PC-9 (cell line): ENCODE results near the gene CLEC9A. TPM values are rescaled to one million over a fixed set of nuclear protein-coding genes. Genes with fewer than 3 reads are reported as not detected.

Experiments
- Bru-seq: library from RNA; stranded (reverse); fragments of 400-500 nt; gene quantifications from one replicate; lab custom pipeline; 2021; lab: Mats Ljungman, UMichigan
- BruChase-seq, 2 experiments: library from RNA; stranded (reverse); fragments of 400-500 nt; gene quantifications; one replicate each; lab custom pipeline; 2021; lab: Mats Ljungman, UMichigan
- BruUV-seq: library from RNA; stranded (reverse); fragments of 400-500 nt; replicated peaks from 2 replicates; lab custom pipeline; 2021; lab: Mats Ljungman, UMichigan
- CTCF ChIA-PET: fragments of 300-600 bp; sonication (Branson Sonifier 250); formaldehyde crosslinking; loops from one replicate; lab custom pipeline; 2022; ENCODE audit warnings: antibody characterized with exemption; lab: Charles Lee
- POLR2A ChIA-PET: fragments of 300-600 bp; sonication (Branson Sonifier 250); formaldehyde crosslinking; loops from one replicate; lab custom pipeline; 2022; ENCODE audit warnings: antibody characterized with exemption; ENCODE audit not compliant: unreplicated experiment; lab: Charles Lee
- DNase-seq, 2 experiments: peaks; one replicate each; pipeline versions ENCODE4 v3.0.0 to v3.0.0-alpha.2; 2015 to 2022; ENCODE audit warnings: mixed read lengths in 1 of 2
- H2AFZ ChIP-seq: fragments of 200-600 bp; sonication (generic); 2 replicates; pipeline ENCODE4 v1.8.1; 2017; ENCODE audit warnings: antibody characterized with exemption
- H3F3A ChIP-seq: fragments of 200-600 bp; sonication (generic); 2 replicates; pipeline ENCODE4 v1.8.1; 2017; ENCODE audit warnings: antibody characterized with exemption, mild to moderate bottlenecking, low read depth; ENCODE audit not compliant: insufficient read depth
- H3K27ac ChIP-seq: fragments of 200-600 bp; sonication (generic); 2 replicates; pipeline ENCODE4 v1.6.1; 2016; ENCODE audit warnings: mixed run types
- H3K27me3 ChIP-seq: fragments of 200-600 bp; sonication (generic); 2 replicates; pipeline ENCODE4 v1.6.1; 2016; ENCODE audit warnings: low read depth, mixed run types; ENCODE audit not compliant: insufficient read depth
- H3K36me3 ChIP-seq: fragments of 200-600 bp; sonication (generic); 2 replicates; pipeline ENCODE4 v1.6.1; 2016; ENCODE audit warnings: low read depth, mixed run types
- H3K4me1 ChIP-seq: fragments of 200-600 bp; sonication (generic); replicated peaks from 2 replicates; pipeline ENCODE4 v1.6.1; 2016; ENCODE audit warnings: mixed run types; ENCODE audit not compliant: insufficient read depth
- H3K4me2 ChIP-seq: fragments of 200-600 bp; sonication (generic); 2 replicates; pipeline ENCODE4 v1.6.1; 2017; ENCODE audit warnings: mixed run types
- H3K4me3 ChIP-seq: fragments of 200-600 bp; sonication (generic); 2 replicates; pipeline ENCODE4 v1.6.1; 2016; ENCODE audit warnings: mixed run types
- H3K79me2 ChIP-seq: fragments of 200-600 bp; sonication (generic); 2 replicates; pipeline ENCODE4 v1.6.1; 2017; ENCODE audit warnings: low read depth, mixed run types
- H3K9me2 ChIP-seq: fragments of 200-600 bp; sonication (generic); 2 replicates; pipeline ENCODE4 v1.8.1; 2017; ENCODE audit warnings: mild to moderate bottlenecking; ENCODE audit not compliant: insufficient read depth
- H3K9me3 ChIP-seq: fragments of 200-600 bp; sonication (generic); 2 replicates; pipeline ENCODE4 v1.8.1; 2016; ENCODE audit warnings: low read depth; ENCODE audit not compliant: insufficient read depth
- H4K20me1 ChIP-seq: fragments of 200-600 bp; sonication (generic); 2 replicates; pipeline ENCODE4 v1.8.1; 2017; ENCODE audit not compliant: insufficient read depth
- EZH2 ChIP-seq: fragments of 200-600 bp; sonication (generic); IDR thresholded peaks from 2 replicates; pipeline ENCODE4 v1.8.0; 2017; ENCODE audit warnings: antibody characterized with exemption, low read depth
- intact Hi-C: fragments of 100-400 bp; cut with micrococcal nuclease; formaldehyde crosslinking; loops from one replicate; pipeline ENCODE4 v1.10.0; 2022; ENCODE audit not compliant: unreplicated experiment
- long read RNA-seq: library from polyadenylated mRNA; stranded (forward); transcript quantifications from one replicate; pipeline ENCODE4 v2.0.0, GENCODE V29; 2022
- total RNA-seq: library from RNA; stranded (reverse); gene quantifications from 2 replicates; pipeline ENCODE4 v1.2.3, GENCODE V29; 2021
- TF ChIP-seq, protein P1 (sequence below): fragments of 200-600 bp; sonication (generic); conservative IDR thresholded peaks from 2 replicates; pipeline ENCODE4 v1.6.1; 2017; ENCODE audit warnings: mixed run types, antibody characterized with exemption, mild to moderate bottlenecking, moderate library complexity

Gene CLEC9A
- total RNA-seq (not detected in 2 replicates), Bru-seq, nascent RNA (not detected), BruChase-seq, experiment 1, labeled RNA remaining after a 2-hour chase (percentile 6 among the genes with signal in this experiment), BruChase-seq, experiment 2, labeled RNA remaining after a 6-hour chase (not detected)
- long read RNA-seq, result 0 reads

DNA sequence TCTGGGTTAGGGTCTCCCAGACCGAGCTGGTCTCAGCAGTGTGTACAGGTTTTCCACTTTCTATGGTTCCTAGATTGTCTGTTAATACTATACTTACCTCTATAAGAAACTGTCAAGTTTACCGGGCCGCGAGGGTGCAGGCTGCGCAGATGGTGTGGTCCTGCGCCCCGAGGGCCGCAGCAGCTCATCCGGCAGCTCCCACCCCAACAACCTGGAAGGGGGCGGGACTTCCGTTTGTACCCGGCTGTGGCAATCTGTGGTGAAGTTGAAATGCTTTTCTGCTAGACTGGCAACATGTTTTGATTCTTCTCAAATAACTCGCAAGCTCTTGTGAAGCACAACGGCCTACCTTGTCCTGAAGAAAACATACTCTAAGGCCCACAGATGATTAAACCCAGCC lies at the start of gene CLEC9A:
Gene CLEC9A, plus strand, starts transcription at position 237 of the 400 bp plus-strand sequence. CDS start 22,006 bp downstream, outside the sequence.
- TF ChIP-seq, protein P1, sequence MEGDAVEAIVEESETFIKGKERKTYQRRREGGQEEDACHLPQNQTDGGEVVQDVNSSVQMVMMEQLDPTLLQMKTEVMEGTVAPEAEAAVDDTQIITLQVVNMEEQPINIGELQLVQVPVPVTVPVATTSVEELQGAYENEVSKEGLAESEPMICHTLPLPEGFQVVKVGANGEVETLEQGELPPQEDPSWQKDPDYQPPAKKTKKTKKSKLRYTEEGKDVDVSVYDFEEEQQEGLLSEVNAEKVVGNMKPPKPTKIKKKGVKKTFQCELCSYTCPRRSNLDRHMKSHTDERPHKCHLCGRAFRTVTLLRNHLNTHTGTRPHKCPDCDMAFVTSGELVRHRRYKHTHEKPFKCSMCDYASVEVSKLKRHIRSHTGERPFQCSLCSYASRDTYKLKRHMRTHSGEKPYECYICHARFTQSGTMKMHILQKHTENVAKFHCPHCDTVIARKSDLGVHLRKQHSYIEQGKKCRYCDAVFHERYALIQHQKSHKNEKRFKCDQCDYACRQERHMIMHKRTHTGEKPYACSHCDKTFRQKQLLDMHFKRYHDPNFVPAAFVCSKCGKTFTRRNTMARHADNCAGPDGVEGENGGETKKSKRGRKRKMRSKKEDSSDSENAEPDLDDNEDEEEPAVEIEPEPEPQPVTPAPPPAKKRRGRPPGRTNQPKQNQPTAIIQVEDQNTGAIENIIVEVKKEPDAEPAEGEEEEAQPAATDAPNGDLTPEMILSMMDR, result no peak
- intact Hi-C loops, result loop anchor here (5.0 to 10.0 kb wide), 4 partner anchors 184 to 724 kb away; partner anchors contain the start of genes GABARAPL1 and STYK1
- ChIA-PET CTCF (no interaction called here), POLR2A (no interaction called here)
- 0 out of 2 replicates have a peak within 1 kb of the TSS, but pooled peaks have one; percentile 55 for H2AFZ ChIP-seq
- H3K27me3 ChIP-seq, result no peaks in the 10 kb centered on the region
- H3F3A ChIP-seq, result no peaks in the 10 kb centered on the region
- H3K36me3 ChIP-seq, result no peaks in the 10 kb centered on the region
- H3K9me3 ChIP-seq, result peaks cover 8% of the 10 kb centered on the region; the same call in 1 of the 2 replicates
- no peak within 1 kb of the TSS for H3K27ac ChIP-seq
- H3K4me2 ChIP-seq, result no peak within 1 kb of the TSS
- H3K4me1 ChIP-seq, result no peaks in the 10 kb centered on the region
- no peaks in the 10 kb centered on the region for H3K9me2 ChIP-seq
- H3K79me2 ChIP-seq, result no peaks in the 10 kb centered on the region
- no peak for DNase-seq
- H3K4me3 ChIP-seq, result no peak within 1 kb of the TSS
- no TSS peak for BruUV-seq
- no peaks in the 10 kb centered on the region for H4K20me1 ChIP-seq

- intact Hi-C loops, result no loop called here
- BruUV-seq, result no TSS peak
- no peak overlapping the region for H2AFZ ChIP-seq
- POLR2A ChIA-PET, result no interaction called here
- H3K4me2 ChIP-seq, result no peak overlapping the region
- no peaks in the 10 kb centered on the region for H3K9me3 ChIP-seq
- no peaks in the 10 kb centered on the region for H4K20me1 ChIP-seq
- no peak for TF ChIP-seq EZH2
- TF ChIP-seq, protein P1, result no peak
- H3K36me3 ChIP-seq, result no peaks in the 10 kb centered on the region
- no peaks in the 10 kb centered on the region for H3K79me2 ChIP-seq
- no peak for DNase-seq
- no peaks in the 10 kb centered on the region for H3F3A ChIP-seq
- no peak overlapping the region for H3K4me3 ChIP-seq
- no peaks in the 10 kb centered on the region for H3K27me3 ChIP-seq
- H3K4me1 ChIP-seq, result no peaks in the 10 kb centered on the region
- H3K27ac ChIP-seq, result no peak overlapping the region
- no peaks in the 10 kb centered on the region for H3K9me2 ChIP-seq
- CTCF ChIA-PET, result no interaction called here
These were observed 38.6 kb upstream of the CLEC9A start for GRCh38 chr12:9991876-9992275.

- no peaks in the 10 kb centered on the region for H3K9me3 ChIP-seq
- H3K36me3 ChIP-seq, result no peaks in the 10 kb centered on the region
- DNase-seq, result no peak
- no peaks in the 10 kb centered on the region for H4K20me1 ChIP-seq
- POLR2A ChIA-PET, result no interaction called here
- intact Hi-C loops, result no loop called here
- no peaks in the 10 kb centered on the region for H3F3A ChIP-seq
- H3K4me3 ChIP-seq, result no peak overlapping the region
- H3K9me2 ChIP-seq, result no peaks in the 10 kb centered on the region
- TF ChIP-seq EZH2, result no peak
- TF ChIP-seq, protein P1, result no peak
- no peaks in the 10 kb centered on the region for H3K4me1 ChIP-seq
- H2AFZ ChIP-seq, result no peak overlapping the region
- CTCF ChIA-PET, result no interaction called here
- H3K27ac ChIP-seq, result no peak overlapping the region
- H3K4me2 ChIP-seq, result no peak overlapping the region
- no TSS peak for BruUV-seq
- H3K27me3 ChIP-seq, result no peaks in the 10 kb centered on the region
- H3K79me2 ChIP-seq, result no peaks in the 10 kb centered on the region
These were observed 38.2 kb upstream of the CLEC9A start for GRCh38 chr12:9992296-9992695.
